H9 (cell line): ENCODE results near the gene PFKP. TPM values are rescaled to one million over a fixed set of nuclear protein-coding genes. Genes with fewer than 3 reads are reported as not detected.

ENCODE experiments used
- DNase-seq: peaks from one replicate; pipeline ENCODE4 v3.0.0-alpha.2; 2017
- H2AFZ ChIP-seq: one replicate; pipeline ENCODE4 v1.6.1; 2013; ENCODE audit warnings: mild to moderate bottlenecking, low read length, control low read depth, moderate library complexity
- H2AK5ac ChIP-seq: 2 replicates; pipeline ENCODE4 v1.6.1; 2013; ENCODE audit warnings: low read length, control low read depth, mixed read lengths; ENCODE audit not compliant: insufficient read length
- H2BK120ac ChIP-seq: one replicate; pipeline ENCODE4 v1.6.1; 2013; ENCODE audit warnings: low read depth, mild to moderate bottlenecking, low read length, control low read depth, inconsistent platforms; ENCODE audit not compliant: poor library complexity, severe bottlenecking
- H2BK12ac ChIP-seq: 2 replicates; pipeline ENCODE4 v1.6.1; 2013; ENCODE audit warnings: low read length, control low read depth, mixed read lengths, low read depth; ENCODE audit not compliant: insufficient read length
- H2BK15ac ChIP-seq: 2 replicates; pipeline ENCODE4 v1.6.1; 2013; ENCODE audit warnings: low read depth, low read length, control low read depth
- H2BK20ac ChIP-seq: one replicate; pipeline ENCODE4 v1.6.1; 2013; ENCODE audit warnings: low read depth, mild to moderate bottlenecking, low read length, control low read depth, inconsistent platforms; ENCODE audit not compliant: poor library complexity, severe bottlenecking
- H2BK5ac ChIP-seq: 2 replicates; pipeline ENCODE4 v1.6.1; 2013; ENCODE audit warnings: low read length, control low read depth, mixed read lengths; ENCODE audit not compliant: insufficient read length
- H3K14ac ChIP-seq: 2 replicates; pipeline ENCODE4 v1.6.1; 2013; ENCODE audit warnings: low read length, control low read depth; ENCODE audit not compliant: insufficient read depth
- H3K18ac ChIP-seq: 2 replicates; pipeline ENCODE4 v1.6.1; 2013; ENCODE audit warnings: low read depth, mild to moderate bottlenecking, mixed read lengths, low read length, control low read depth; ENCODE audit not compliant: insufficient read length
- H3K23ac ChIP-seq: 2 replicates; pipeline ENCODE4 v1.6.1; 2013; ENCODE audit warnings: low read length, control low read depth, mixed read lengths, low read depth; ENCODE audit not compliant: insufficient read length
- H3K23me2 ChIP-seq: 2 replicates; pipeline ENCODE4 v1.6.1; 2013; ENCODE audit warnings: low read depth, mild to moderate bottlenecking, mixed read lengths, low read length, control low read depth; ENCODE audit not compliant: insufficient read length, poor library complexity, severe bottlenecking
- H3K27ac ChIP-seq: 2 replicates; pipeline ENCODE4 v1.5.1; 2013; ENCODE audit warnings: low read length, control low read depth, mixed read lengths, low read depth; ENCODE audit not compliant: insufficient read length
- H3K27me3 ChIP-seq: 2 replicates; pipeline ENCODE4 v1.6.1; 2013; ENCODE audit warnings: low read length, control low read depth, inconsistent platforms; ENCODE audit not compliant: insufficient read depth
- H3K4ac ChIP-seq: 2 replicates; pipeline ENCODE4 v1.6.1; 2013; ENCODE audit warnings: low read depth, mild to moderate bottlenecking, control low read depth, inconsistent platforms, low read length, moderate library complexity
- H3K4me1 ChIP-seq: 2 replicates; pipeline ENCODE4 v1.6.1; 2013; ENCODE audit warnings: low read length, control low read depth, inconsistent platforms; ENCODE audit not compliant: insufficient read depth
- H3K4me2 ChIP-seq: 2 replicates; pipeline ENCODE4 v1.6.1; 2013; ENCODE audit warnings: low read length, control low read depth, mixed read lengths; ENCODE audit not compliant: insufficient read length, insufficient read depth
- H3K56ac ChIP-seq: 2 replicates; pipeline ENCODE4 v1.6.1; 2013; ENCODE audit warnings: low read depth, mild to moderate bottlenecking, mixed read lengths, low read length, control low read depth; ENCODE audit not compliant: insufficient read length
- H3K79me1 ChIP-seq: 2 replicates; pipeline ENCODE4 v1.6.1; 2013; ENCODE audit warnings: low read depth, mild to moderate bottlenecking, moderate library complexity, low read length, control low read depth, inconsistent platforms; ENCODE audit not compliant: insufficient read depth, poor library complexity, severe bottlenecking
- H3K79me2 ChIP-seq: 2 replicates; pipeline ENCODE4 v1.6.1; 2013; ENCODE audit warnings: low read length, control low read depth, inconsistent platforms; ENCODE audit not compliant: insufficient read depth
- H3K9ac ChIP-seq: 2 replicates; pipeline ENCODE4 v1.6.1; 2013; ENCODE audit warnings: low read length, control low read depth, mixed read lengths; ENCODE audit not compliant: insufficient read length; ENCODE audit errors: extremely low read depth
- H3K9me3 ChIP-seq: one replicate; pipeline ENCODE4 v1.6.1; 2013; ENCODE audit warnings: low read depth, low read length, inconsistent platforms; ENCODE audit not compliant: control insufficient read depth
- H3T11ph ChIP-seq: one replicate; pipeline ENCODE4 v1.6.1; 2013; ENCODE audit warnings: mild to moderate bottlenecking, low read length, control low read depth, inconsistent platforms
- H4K20me1 ChIP-seq: one replicate; pipeline ENCODE4 v1.6.1; 2013; ENCODE audit not compliant: control insufficient read depth, insufficient read length, insufficient read depth
- H4K5ac ChIP-seq: 2 replicates; pipeline ENCODE4 v1.6.1; 2013; ENCODE audit warnings: low read depth, mild to moderate bottlenecking, mixed read lengths, low read length, control low read depth; ENCODE audit not compliant: insufficient read length
- H4K8ac ChIP-seq: replicated peaks from 2 replicates; pipeline ENCODE4 v1.6.1; 2013; ENCODE audit warnings: low read length, control low read depth, mixed read lengths, low read depth; ENCODE audit not compliant: insufficient read length
- H4K91ac ChIP-seq: 2 replicates; pipeline ENCODE4 v1.6.1; 2013; ENCODE audit warnings: low read depth, mild to moderate bottlenecking, moderate library complexity, mixed read lengths, low read length, control low read depth; ENCODE audit not compliant: insufficient read length
- H3K27ac Mint-ChIP-seq, 3 experiments: 2 replicates in 2 of 3; 3 replicates in 1 of 3; pipeline ENCODE4 v1.8.0; 2020 to 2021; ENCODE audit warnings: mixed read lengths in 3 of 3, mild to moderate bottlenecking in 1 of 3, moderate library complexity in 1 of 3
- H3K27me3 Mint-ChIP-seq: 2 replicates; pipeline ENCODE4 v1.8.0; 2021; ENCODE audit warnings: low read depth, mild to moderate bottlenecking, moderate library complexity, mixed read lengths
- H3K36me3 Mint-ChIP-seq, 3 experiments: 2 replicates in 2 of 3; 3 replicates in 1 of 3; pipeline ENCODE4 v1.8.0; 2020 to 2021; ENCODE audit warnings: low read depth in 3 of 3, mixed read lengths in 3 of 3; ENCODE audit not compliant: insufficient read depth in 1 of 3
- H3K4me1 Mint-ChIP-seq, 2 experiments: 2 replicates each; pipeline ENCODE4 v1.8.0; 2020; ENCODE audit warnings: mixed read lengths in 2 of 2
- H3K4me3 Mint-ChIP-seq, 2 experiments: 2 replicates in 1 of 2; 3 replicates in 1 of 2; pipeline ENCODE4 v1.8.0; 2020 to 2021; ENCODE audit warnings: mild to moderate bottlenecking in 2 of 2, mixed read lengths in 2 of 2, moderate library complexity in 1 of 2
- H3K9me3 Mint-ChIP-seq, 2 experiments: 2 replicates in 1 of 2; 3 replicates in 1 of 2; pipeline ENCODE4 v1.8.0; 2020; ENCODE audit warnings: mild to moderate bottlenecking in 2 of 2, mixed read lengths in 2 of 2, moderate library complexity in 1 of 2
- WGBS: extraction: QIAGEN DNeasy Blood & Tissue Kit; methylation state at CpG from one replicate; pipeline ENCODE4 v1.1.7; 2013; ENCODE audit warnings: missing lambda C conversion rate, low lambda C conversion rate, mixed read lengths; ENCODE audit not compliant: insufficient read length; ENCODE audit errors: extremely low coverage; 5-methylcytosine and 5-hydroxymethylcytosine counted together
- total RNA-seq: library from RNA; stranded (reverse); gene quantifications from 2 replicates; pipeline ENCODE4 v1.2.1, GENCODE V29; 2021
- TF ChIP-seq, protein P1 (sequence below): fragments of 200-600 bp; sonication (generic); conservative IDR thresholded peaks from 3 replicates; pipeline ENCODE4 v1.8.0; 2021; ENCODE audit warnings: antibody characterized with exemption, mild to moderate bottlenecking

The PFKP gene
- total RNA-seq, 1 experiment from 2014 or later, result 145 TPM

DNA sequence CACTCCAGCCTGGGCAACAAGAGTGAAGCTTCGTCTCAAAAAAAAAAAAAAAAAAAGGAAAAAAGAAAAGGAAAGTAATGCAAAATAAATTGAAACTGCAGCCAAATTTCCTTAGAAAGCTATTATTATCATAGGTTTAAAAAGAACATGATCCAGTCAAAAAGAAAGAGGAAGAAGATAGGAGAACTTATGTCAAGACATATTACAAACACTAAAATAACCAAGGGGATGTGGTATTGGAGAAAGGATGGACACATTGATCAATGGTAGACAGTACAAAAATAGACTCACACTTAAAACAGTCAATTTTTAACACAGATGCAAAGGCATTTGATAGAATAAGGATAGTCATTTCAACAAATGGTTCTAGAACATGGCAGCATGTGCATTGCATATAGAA, 27.3 kb upstream of the PFKP start:
- peaks cover 21 to 23% of the 10 kb centered on the region in 2 experiments for H3K9me3 Mint-ChIP-seq
- Histone ChIP-seq H3K18ac (no peak overlapping the region), H2AFZ (no peak overlapping the region), H3T11ph (no peak overlapping the region), H2AK5ac (no peak overlapping the region), H4K5ac (no peak overlapping the region), H2BK20ac (no peak overlapping the region), H2BK15ac (no peak overlapping the region), H3K79me2 (no peaks in the 10 kb centered on the region), H2BK120ac (no peak overlapping the region), H3K23ac (no peak overlapping the region), H3K9ac (no peak overlapping the region), H3K79me1 (no peaks in the 10 kb centered on the region), H3K4me2 (no peak overlapping the region), H3K27ac (no peak overlapping the region), H3K4me1 (peaks cover under 1% of the 10 kb centered on the region; the same call in 1 of the 2 replicates), H4K8ac (no peak overlapping the region), H3K14ac (no peak overlapping the region), H4K20me1 (no peaks in the 10 kb centered on the region), H3K9me3 (no peaks in the 10 kb centered on the region), H3K27me3 (no peaks in the 10 kb centered on the region), H2BK12ac (no peak overlapping the region), H3K4ac (no peak overlapping the region), H4K91ac (no peak overlapping the region), H3K56ac (no peak overlapping the region), H3K23me2 (no peaks in the 10 kb centered on the region), H2BK5ac (no peak overlapping the region)
- H3K27ac Mint-ChIP-seq, result no peak overlapping the region
- TF ChIP-seq, protein P1, sequence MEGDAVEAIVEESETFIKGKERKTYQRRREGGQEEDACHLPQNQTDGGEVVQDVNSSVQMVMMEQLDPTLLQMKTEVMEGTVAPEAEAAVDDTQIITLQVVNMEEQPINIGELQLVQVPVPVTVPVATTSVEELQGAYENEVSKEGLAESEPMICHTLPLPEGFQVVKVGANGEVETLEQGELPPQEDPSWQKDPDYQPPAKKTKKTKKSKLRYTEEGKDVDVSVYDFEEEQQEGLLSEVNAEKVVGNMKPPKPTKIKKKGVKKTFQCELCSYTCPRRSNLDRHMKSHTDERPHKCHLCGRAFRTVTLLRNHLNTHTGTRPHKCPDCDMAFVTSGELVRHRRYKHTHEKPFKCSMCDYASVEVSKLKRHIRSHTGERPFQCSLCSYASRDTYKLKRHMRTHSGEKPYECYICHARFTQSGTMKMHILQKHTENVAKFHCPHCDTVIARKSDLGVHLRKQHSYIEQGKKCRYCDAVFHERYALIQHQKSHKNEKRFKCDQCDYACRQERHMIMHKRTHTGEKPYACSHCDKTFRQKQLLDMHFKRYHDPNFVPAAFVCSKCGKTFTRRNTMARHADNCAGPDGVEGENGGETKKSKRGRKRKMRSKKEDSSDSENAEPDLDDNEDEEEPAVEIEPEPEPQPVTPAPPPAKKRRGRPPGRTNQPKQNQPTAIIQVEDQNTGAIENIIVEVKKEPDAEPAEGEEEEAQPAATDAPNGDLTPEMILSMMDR, result no peak
- no CpG with 5 or more reads among the region's 1 CpG for WGBS
- peaks cover 1 to 8% of the 10 kb centered on the region in 2 experiments for H3K4me1 Mint-ChIP-seq
- H3K4me3 Mint-ChIP-seq, result no peak overlapping the region
- no peaks in the 10 kb centered on the region; the same call in 1 of the 2 replicates for H3K27me3 Mint-ChIP-seq
- peaks cover 2 to 15% (median 4%) of the 10 kb centered on the region in 3 experiments; a peak in 6 of 7 replicates for H3K36me3 Mint-ChIP-seq
- no peak for DNase-seq
